SJSA1 (cell line): Measurements from ENCODE around the gene KIF5A. TPM values are rescaled to one million over a fixed set of nuclear protein-coding genes. Genes with fewer than 3 reads are reported as not detected.
"Not testable (repeated sequence)": the region's sequence is repeated elsewhere in the genome, so short reads cannot be mapped to it uniquely, and the experiment has no call there.

Source experiments
- DNase-seq, 2 experiments: peaks; one replicate each; pipeline ENCODE4 v3.0.0-alpha.2; 2015 to 2020; ENCODE audit warnings: low spot score in 2 of 2, low read depth in 1 of 2
- H3K27ac ChIP-seq: fragments of 250-450 bp; sonication (Bioruptor Pico); 2 replicates; pipeline ENCODE4 v1.5.1; 2020; ENCODE audit warnings: mild to moderate bottlenecking, moderate library complexity
- H3K27me3 ChIP-seq: fragments of 250-450 bp; sonication (Bioruptor Pico); replicated peaks from 2 replicates; pipeline ENCODE4 v1.5.1; 2020; ENCODE audit warnings: mild to moderate bottlenecking, moderate library complexity
- H3K36me3 ChIP-seq: fragments of 250-450 bp; sonication (Bioruptor Pico); 2 replicates; pipeline ENCODE4 v1.5.1; 2020; ENCODE audit warnings: mild to moderate bottlenecking
- H3K4me1 ChIP-seq: fragments of 250-450 bp; sonication (Bioruptor Pico); replicated peaks from 2 replicates; pipeline ENCODE4 v1.6.1; 2021; ENCODE audit warnings: mild to moderate bottlenecking
- H3K4me3 ChIP-seq: fragments of 250-450 bp; sonication (Bioruptor Pico); 2 replicates; pipeline ENCODE4 v1.5.1; 2020; ENCODE audit warnings: mild to moderate bottlenecking
- H3K9me3 ChIP-seq: fragments of 250-450 bp; sonication (Bioruptor Pico); replicated peaks from 2 replicates; pipeline ENCODE4 v1.5.1; 2020; ENCODE audit warnings: mild to moderate bottlenecking
- total RNA-seq: library from RNA; depleted of rRNA; stranded (reverse); fragments of >200 nt; shearing (Covaris generic); gene quantifications from 2 replicates; pipeline ENCODE4 v1.2.3, GENCODE V29; 2014

KIF5A gene
- total RNA-seq, 1 experiment from 2014 or later, result 2.1 TPM

- H3K27ac ChIP-seq, result no peak overlapping the region
- peaks cover 7% of the 10 kb centered on the region for H3K4me1 ChIP-seq
- peak; percentile 73 to 83 for DNase-seq
- no peaks in the 10 kb centered on the region for H3K36me3 ChIP-seq
- H3K9me3 ChIP-seq, result peaks cover 13% of the 10 kb centered on the region
- peaks cover 71% of the 10 kb centered on the region for H3K27me3 ChIP-seq
- H3K4me3 ChIP-seq, result no peak overlapping the region
Observed at GRCh38 chr12:57564178-57564740, 14.4 kb downstream of the KIF5A start.

- no peaks in the 10 kb centered on the region for H3K4me1 ChIP-seq
- DNase-seq, result peak in 1 of 2 experiments; percentile 76
- peaks cover 62% of the 10 kb centered on the region for H3K27me3 ChIP-seq
- H3K27ac ChIP-seq, result no peak overlapping the region
- no peaks in the 10 kb centered on the region for H3K36me3 ChIP-seq
- no peak overlapping the region for H3K4me3 ChIP-seq
- peaks cover 5% of the 10 kb centered on the region for H3K9me3 ChIP-seq
Observed at GRCh38 chr12:57568838-57569237, 19.0 kb downstream of the KIF5A start.

- peak in 1 of 2 experiments; percentile 76 for DNase-seq
Observed at GRCh38 chr12:57569858-57570257, 20.0 kb downstream of the KIF5A start.

GRCh38 chr12:57570438-57570837, 20.6 kb downstream of the KIF5A start:
- not testable (repeated sequence) for H3K36me3 ChIP-seq, H3K27ac ChIP-seq, H3K4me1 ChIP-seq, H3K4me3 ChIP-seq, H3K9me3 ChIP-seq
- peaks cover 47% of the 10 kb centered on the region for H3K27me3 ChIP-seq
- DNase-seq, result peak in 1 of 2 experiments; percentile 84

More at GRCh38 chr12:57569858-57570257, 20.0 kb downstream of the KIF5A start:
- Histone ChIP-seq H3K36me3 (no peaks in the 10 kb centered on the region), H3K4me1 (no peaks in the 10 kb centered on the region), H3K27ac (no peak overlapping the region), H3K9me3 (no peaks in the 10 kb centered on the region; the same call in 1 of the 2 replicates), H3K27me3 (peaks cover 52% of the 10 kb centered on the region), H3K4me3 (no peak overlapping the region)

- no peak overlapping the region for H3K27ac ChIP-seq
- no peaks in the 10 kb centered on the region; the same call in 1 of the 2 replicates for H3K9me3 ChIP-seq
- H3K36me3 ChIP-seq, result no peaks in the 10 kb centered on the region
- no peak overlapping the region for H3K4me3 ChIP-seq
- peaks cover 9% of the 10 kb centered on the region for H3K4me1 ChIP-seq
- peaks cover 32% of the 10 kb centered on the region for H3K27me3 ChIP-seq
- DNase-seq, result peak in 1 of 2 experiments; percentile 80
Observed at GRCh38 chr12:57571926-57572762, 22.3 kb downstream of the KIF5A start.

GRCh38 chr12:57574795-57575194, 25.0 kb downstream of the KIF5A start:
- peak; percentile 69 to 84 for DNase-seq
- Histone ChIP-seq H3K9me3 (no peaks in the 10 kb centered on the region; the same call in 1 of the 2 replicates), H3K27ac (no peak overlapping the region), H3K36me3 (no peaks in the 10 kb centered on the region), H3K27me3 (peaks cover 13% of the 10 kb centered on the region), H3K4me1 (peaks cover 11% of the 10 kb centered on the region), H3K4me3 (no peak overlapping the region)

- peaks cover 11% of the 10 kb centered on the region for H3K4me1 ChIP-seq
- H3K27ac ChIP-seq, result no peak overlapping the region
- H3K36me3 ChIP-seq, result no peaks in the 10 kb centered on the region
- no peaks in the 10 kb centered on the region; the same call in 1 of the 2 replicates for H3K9me3 ChIP-seq
- H3K4me3 ChIP-seq, result no peak overlapping the region
- DNase-seq, result peak; percentile 77 to 82
- peaks cover 3% of the 10 kb centered on the region for H3K27me3 ChIP-seq
Observed at GRCh38 chr12:57575771-57576612, 26.1 kb downstream of the KIF5A start.

GRCh38 chr12:57576613-57577160, 26.8 kb downstream of the KIF5A start:
- H3K4me1 ChIP-seq, result peaks cover 11% of the 10 kb centered on the region
- H3K27ac ChIP-seq, result no peak overlapping the region
- no peak overlapping the region for H3K4me3 ChIP-seq
- peak in 1 of 2 experiments; percentile 82 for DNase-seq
- no peaks in the 10 kb centered on the region for H3K27me3 ChIP-seq
- no peaks in the 10 kb centered on the region for H3K36me3 ChIP-seq
- H3K9me3 ChIP-seq, result no peaks in the 10 kb centered on the region

- Histone ChIP-seq H3K4me3 (no peak overlapping the region), H3K9me3 (no peaks in the 10 kb centered on the region), H3K36me3 (no peaks in the 10 kb centered on the region), H3K27ac (no peak overlapping the region), H3K27me3 (peaks cover 5% of the 10 kb centered on the region; the same call in 1 of the 2 replicates), H3K4me1 (peaks cover 11% of the 10 kb centered on the region)
- DNase-seq, result peak; percentile 77 to 84
Observed at GRCh38 chr12:57577981-57578758, 28.3 kb downstream of the KIF5A start.

- Histone ChIP-seq H3K9me3 (no peaks in the 10 kb centered on the region), H3K27ac (no peak overlapping the region), H3K4me1 (peaks cover 11% of the 10 kb centered on the region), H3K4me3 (no peak overlapping the region), H3K36me3 (no peaks in the 10 kb centered on the region), H3K27me3 (peaks cover 5% of the 10 kb centered on the region; the same call in 1 of the 2 replicates)
- peak in 1 of 2 experiments; percentile 76 for DNase-seq
Observed at GRCh38 chr12:57579011-57579410, 29.2 kb downstream of the KIF5A start.

GRCh38 chr12:57579677-57580465, 30.0 kb downstream of the KIF5A start:
- H3K27me3 ChIP-seq, result peaks cover 13% of the 10 kb centered on the region
- H3K4me1 ChIP-seq, result peaks cover 11% of the 10 kb centered on the region
- no peak overlapping the region for H3K4me3 ChIP-seq
- no peaks in the 10 kb centered on the region for H3K9me3 ChIP-seq
- peak; percentile 81 to 83 for DNase-seq
- H3K36me3 ChIP-seq, result no peaks in the 10 kb centered on the region
- no peak overlapping the region for H3K27ac ChIP-seq

GRCh38 chr12:57580466-57580795, 30.6 kb downstream of the KIF5A start:
- H3K27ac ChIP-seq, result no peak overlapping the region
- H3K4me1 ChIP-seq, result peaks cover 11% of the 10 kb centered on the region
- H3K4me3 ChIP-seq, result no peak overlapping the region
- no peaks in the 10 kb centered on the region for H3K9me3 ChIP-seq
- H3K36me3 ChIP-seq, result no peaks in the 10 kb centered on the region
- peak in 1 of 2 experiments; percentile 74 for DNase-seq
- peaks cover 16% of the 10 kb centered on the region for H3K27me3 ChIP-seq
